Panc1 (cell line): ENCODE data around the gene C4orf50.

Experiments used
- POLR2AphosphoS5 ChIP-seq: IDR thresholded peaks from 2 replicates; pipeline ENCODE4 v1.6.1; 2012; ENCODE audit warnings: mild to moderate bottlenecking, low read depth, low read length, moderate library complexity
- REST ChIP-seq, 2 experiments: IDR thresholded peaks; 2 replicates each; pipeline ENCODE4 v1.6.1; 2011 to 2012; ENCODE audit warnings: low read depth in 2 of 2, control low read depth in 1 of 2, low read length in 1 of 2, mild to moderate bottlenecking in 1 of 2, moderate library complexity in 1 of 2; ENCODE audit not compliant: insufficient read depth in 1 of 2
- TF ChIP-seq, protein P1 (sequence below): fragments of 450-650 bp; IDR thresholded peaks from 2 replicates; pipeline ENCODE4 v1.5.1; 2017; ENCODE audit warnings: mild to moderate bottlenecking

DNA sequence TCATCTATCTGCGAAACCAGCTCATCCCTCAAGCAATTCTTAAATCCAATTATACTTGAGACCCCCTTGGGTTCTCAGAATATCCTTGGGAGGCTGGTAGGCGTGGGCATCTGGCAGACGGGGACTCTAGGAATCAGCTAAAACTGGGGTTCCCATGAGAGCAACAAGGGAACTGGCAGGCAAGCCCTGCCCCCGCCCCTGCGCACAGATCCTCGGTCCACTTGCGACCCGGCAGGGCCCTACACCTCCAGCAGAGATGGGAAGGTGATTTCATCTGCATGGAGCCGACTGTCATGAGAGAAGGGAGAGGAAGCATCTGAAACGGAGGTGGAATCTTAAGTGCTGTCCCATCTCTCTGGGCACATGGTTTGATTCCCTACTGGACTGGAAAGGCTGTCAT, 9.9 kb upstream of the C4orf50 start:
- TF ChIP-seq, protein P1, sequence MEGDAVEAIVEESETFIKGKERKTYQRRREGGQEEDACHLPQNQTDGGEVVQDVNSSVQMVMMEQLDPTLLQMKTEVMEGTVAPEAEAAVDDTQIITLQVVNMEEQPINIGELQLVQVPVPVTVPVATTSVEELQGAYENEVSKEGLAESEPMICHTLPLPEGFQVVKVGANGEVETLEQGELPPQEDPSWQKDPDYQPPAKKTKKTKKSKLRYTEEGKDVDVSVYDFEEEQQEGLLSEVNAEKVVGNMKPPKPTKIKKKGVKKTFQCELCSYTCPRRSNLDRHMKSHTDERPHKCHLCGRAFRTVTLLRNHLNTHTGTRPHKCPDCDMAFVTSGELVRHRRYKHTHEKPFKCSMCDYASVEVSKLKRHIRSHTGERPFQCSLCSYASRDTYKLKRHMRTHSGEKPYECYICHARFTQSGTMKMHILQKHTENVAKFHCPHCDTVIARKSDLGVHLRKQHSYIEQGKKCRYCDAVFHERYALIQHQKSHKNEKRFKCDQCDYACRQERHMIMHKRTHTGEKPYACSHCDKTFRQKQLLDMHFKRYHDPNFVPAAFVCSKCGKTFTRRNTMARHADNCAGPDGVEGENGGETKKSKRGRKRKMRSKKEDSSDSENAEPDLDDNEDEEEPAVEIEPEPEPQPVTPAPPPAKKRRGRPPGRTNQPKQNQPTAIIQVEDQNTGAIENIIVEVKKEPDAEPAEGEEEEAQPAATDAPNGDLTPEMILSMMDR: no peak
- TF ChIP-seq REST (IDR thresholded peaks at IDR 0.05; ENCODE audit: insufficient read depth in 1 of 2, low read depth in 2 of 2, low read length in 1 of 2) (no peak), POLR2AphosphoS5 (no peak)
